SKM-1 (cell line): Measurements from ENCODE around the gene BMP2K.

ENCODE experiments used
- DNase-seq: peaks from one replicate; lab custom pipeline; 2025; ENCODE audit not compliant: unreplicated experiment; lab: John Stamatoyannopoulos, UW

The BMP2K gene

DNA sequence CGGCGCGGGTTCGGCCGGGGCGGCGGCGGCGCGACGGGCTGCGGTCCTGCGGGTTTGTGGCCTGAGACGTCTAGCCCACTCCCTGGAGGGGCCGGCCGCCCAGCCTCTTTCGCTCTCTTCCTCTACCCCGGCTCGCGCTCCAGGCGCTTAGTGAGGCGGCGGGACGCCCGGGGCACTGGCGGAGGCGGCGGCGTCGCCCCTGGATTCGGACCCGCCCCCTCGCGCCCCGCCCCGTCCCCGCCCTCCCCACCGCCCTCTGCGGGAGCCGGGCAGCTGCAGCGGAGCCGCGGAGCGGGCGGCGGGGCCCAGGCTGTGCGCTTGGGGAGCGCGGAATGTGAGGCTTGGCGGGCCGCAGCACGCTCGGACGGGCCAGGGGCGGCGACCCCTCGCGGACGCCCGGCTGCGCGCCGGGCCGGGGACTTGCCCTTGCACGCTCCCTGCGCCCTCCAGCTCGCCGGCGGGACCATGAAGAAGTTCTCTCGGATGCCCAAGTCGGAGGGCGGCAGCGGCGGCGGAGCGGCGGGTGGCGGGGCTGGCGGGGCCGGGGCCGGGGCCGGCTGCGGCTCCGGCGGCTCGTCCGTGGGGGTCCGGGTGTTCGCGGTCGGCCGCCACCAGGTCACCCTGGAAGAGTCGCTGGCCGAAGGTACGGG lies at the start of gene BMP2K:
Gene BMP2K (plus strand): TSS at position 272 of the 650 bp plus-strand sequence. CDS start 194 bp downstream, at position 466.
- peak; percentile 63 for DNase-seq

DNA sequence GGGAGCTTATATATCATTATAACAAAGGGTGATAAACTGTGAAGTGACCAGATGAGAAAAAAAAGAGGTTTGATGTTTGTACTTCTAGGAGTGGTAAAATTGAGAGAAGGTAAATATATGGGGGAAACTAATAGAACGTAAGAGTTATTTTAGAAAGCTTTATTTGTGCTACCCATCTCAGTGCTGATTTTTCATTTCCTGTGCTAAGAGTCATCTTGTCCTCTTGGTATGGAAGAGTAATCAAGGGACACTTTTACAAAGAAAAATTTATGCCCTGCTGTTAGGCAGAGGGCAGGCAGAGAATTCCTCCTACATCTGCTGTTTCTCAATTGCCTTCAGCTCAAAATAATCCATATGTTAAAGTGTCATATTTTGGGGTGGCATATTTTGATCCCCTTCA lies 49.6 kb upstream of the BMP2K start:
- no peak for DNase-seq

DNA sequence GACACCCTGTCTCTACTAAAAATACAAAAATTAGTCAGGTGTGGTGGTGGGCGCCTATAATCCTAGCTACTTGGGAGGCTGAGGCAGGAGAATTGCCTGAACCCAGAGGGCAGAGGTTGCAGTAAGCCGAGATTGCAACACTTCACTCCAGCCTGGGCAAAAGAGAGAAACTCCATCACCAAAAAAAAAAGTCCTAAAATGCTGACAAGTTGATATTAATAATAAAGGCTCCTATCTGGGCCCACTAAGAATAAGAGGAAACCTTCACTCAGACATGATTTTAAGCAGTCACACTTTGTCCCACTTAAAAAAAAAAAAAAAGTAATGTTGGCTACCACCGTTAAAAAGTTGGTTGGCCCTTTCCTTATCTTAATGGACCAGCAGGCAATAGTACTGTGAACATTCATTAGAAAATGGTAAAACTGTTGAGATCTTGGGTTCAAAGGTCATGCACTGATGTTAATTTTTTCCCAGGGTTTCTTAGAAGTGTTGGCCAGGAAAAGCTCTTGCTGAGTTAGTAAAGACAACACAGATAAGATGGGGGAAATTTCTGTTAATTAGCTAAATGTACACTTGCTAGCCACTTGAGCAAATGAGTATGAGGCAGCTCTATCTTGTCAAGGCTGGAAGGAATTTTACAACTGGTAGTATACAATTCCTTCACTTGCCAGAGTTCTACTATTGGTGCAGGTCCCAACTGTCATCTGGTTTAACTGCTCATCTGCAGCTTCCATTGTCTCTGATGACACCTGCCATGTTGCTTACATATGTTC lies 43.6 kb upstream of the BMP2K start:
- no peak for DNase-seq

DNA sequence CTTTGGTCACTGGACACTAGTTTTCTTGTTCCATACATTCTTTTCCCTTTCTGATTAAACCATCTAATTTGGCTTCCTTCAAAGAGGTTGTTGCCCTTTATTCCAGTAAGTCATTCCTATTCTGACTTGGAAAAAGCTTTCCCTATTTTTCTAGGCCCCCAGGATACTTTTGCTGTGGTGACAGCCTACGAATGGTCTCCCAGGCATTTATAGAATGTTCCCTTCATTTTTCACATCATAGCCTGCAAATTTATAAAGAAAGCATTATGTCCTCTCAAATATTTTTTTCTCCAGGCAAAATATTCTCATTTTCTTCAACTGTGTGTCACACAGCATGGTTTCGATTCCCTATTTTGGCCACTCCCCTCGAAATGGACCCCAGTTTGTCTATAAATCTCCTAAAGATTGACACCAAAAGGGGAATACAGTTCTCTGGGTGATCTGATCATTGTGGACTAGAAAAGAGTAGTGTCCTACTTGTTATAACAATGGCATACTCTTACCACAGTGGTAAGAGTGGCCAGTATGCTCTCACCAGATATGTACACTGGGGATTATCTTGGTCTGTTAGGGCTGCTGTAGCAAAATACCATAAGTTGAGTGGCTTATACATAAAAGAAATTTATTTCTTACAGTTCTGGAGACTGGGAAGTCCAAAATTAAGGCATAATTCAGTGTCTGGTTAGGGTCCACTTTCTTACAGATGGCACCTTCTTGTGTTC lies 41.5 kb upstream of the BMP2K start:
- DNase-seq: no peak

DNA sequence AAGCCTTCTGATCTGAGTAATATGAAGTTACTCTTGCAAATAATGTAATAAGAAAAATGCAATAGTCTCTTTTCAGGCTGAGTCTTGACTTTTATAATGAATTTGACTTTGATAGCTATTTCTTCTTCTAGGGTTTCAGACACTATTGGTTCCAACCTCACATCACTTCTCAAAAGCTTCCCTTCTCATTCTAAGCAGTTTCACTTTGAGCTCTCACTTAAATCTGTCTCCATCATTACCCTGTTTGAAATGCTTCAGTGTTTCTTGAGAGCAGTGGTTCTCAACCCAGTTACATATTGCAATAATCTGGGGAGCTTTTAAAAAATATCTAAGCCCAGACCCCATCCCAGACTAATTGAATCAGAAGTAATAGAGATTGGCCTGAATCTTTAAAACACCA lies 40.5 kb upstream of the BMP2K start:
- no peak for DNase-seq

DNA sequence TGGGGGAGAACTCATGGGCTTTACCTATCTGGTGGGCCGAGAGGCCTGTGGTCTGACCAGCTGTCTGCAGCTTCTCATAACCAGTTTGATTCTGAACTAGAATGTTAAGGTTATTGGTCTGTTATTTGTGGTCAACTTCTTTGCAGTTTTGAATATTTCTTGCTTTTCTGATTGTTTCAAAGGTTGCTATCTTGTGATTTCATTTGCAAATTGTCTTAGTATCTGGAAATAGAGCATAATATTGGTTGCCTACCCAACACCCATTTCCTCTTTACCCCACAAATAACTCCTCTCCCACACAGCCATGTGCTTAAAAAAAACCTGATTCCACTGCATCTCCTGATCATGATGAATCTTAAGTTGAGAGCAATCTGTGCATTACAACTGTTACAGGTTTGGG lies 39.1 kb upstream of the BMP2K start:
- DNase-seq: no peak

DNA sequence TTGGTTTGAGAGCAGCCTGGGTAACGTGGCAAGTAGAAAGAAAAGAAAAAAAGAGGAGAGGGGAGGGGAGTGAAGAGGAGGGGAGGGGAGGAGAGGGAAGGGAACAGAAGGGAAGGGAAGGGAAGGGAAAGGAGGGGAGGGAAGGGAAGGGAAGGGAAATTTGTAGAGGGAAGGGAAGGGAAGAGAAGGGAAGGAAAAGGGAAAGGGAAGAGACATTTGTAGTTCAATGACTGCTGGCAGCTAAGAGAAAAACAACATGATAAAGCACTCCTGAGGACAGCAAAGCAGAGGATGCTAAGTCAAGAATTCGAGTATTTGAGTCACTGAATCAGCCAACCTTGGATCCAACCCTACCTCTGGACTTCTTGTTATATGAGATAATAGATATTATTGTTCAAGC lies 38.2 kb upstream of the BMP2K start:
- no peak for DNase-seq

DNA sequence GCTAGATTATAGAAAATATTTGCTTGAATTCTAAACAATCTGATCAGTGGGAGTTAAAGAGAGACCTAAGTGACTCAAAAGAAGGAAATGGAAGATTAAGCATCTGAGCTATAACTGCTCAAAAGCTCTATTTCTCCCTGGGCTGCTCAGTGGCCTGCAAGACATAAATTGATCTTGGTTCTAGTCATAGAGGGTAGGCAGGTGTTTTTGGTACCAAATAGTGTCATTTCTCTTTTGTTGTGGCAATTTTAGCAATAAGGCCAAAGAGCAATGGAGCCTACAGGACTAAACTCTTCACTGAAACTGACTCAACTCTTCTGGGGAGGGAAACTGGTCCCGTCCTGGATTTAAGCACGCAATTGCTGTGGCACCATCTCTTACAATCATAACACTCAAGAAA lies 33.9 kb upstream of the BMP2K start:
- no peak for DNase-seq

DNA sequence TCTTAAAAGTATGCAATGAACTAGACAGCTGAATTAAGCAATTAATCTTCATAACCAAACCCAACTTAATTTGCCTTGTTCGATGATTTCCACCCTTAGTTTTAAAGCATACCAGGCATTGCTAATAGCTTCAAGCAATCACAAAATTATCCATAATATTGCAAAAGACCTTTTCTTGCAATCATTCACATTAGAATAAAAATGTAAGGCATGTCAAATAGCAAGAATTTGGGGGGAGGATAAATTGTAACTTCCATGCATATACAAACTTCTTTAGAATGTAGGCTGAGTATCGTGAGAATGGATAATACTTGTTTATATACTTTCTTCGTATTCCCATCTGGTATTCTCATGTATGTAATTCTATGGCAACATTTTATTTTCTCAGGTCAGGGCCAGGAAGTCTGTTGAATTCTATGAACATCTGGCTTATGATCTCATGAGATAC lies 28.7 kb upstream of the BMP2K start:
- DNase-seq: no peak

DNA sequence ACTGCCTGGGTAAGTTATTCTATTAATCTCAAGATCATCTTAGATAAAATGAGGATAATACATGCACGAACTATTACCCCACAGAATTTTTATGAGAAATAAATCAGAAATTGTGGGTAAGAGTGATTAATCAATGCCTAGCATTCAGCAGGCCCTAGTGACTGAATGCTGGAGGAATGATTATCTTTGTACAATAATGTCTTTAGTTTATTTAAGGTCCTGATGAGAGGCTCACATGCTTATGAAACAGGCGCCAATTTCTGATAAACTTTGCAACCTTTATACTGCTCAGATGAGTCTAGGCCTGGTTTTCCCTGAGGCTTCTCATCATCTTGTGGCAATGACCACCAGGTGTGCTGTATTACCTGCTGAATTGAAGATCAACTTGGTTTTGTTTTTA lies 27.8 kb upstream of the BMP2K start:
- DNase-seq: no peak

DNA sequence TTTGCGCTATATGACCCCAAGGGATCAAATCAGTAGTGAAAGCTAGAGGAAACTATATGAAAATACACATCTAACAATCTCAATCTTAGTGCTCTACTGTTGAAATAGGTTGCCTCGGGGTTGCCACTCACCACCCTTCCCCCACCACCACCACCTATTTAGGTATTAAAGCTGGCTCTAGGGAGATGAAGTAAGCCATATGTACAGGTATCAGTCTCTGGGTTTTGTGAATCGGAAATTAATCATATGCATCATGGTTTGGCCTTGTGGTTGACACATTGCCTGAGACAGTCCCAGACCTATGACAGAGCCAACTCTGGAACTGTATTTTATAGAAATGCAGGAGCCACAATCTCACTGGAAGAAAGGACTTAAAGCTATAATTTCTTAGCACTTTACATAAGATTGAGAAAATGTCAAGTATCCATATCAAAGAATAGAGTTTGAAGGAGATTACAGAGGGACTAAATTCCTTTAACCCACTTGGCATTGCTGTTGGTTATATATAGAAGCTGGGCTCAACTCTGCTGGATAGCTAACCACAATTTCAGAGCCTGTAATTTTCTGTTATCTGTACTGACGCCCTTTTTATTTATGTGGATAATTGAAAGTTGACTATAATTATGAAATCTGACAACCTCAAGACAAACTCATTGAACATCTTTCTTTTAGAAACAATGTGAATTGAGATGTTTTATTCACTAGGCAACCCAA lies 26.7 kb upstream of the BMP2K start:
- DNase-seq: no peak

DNA sequence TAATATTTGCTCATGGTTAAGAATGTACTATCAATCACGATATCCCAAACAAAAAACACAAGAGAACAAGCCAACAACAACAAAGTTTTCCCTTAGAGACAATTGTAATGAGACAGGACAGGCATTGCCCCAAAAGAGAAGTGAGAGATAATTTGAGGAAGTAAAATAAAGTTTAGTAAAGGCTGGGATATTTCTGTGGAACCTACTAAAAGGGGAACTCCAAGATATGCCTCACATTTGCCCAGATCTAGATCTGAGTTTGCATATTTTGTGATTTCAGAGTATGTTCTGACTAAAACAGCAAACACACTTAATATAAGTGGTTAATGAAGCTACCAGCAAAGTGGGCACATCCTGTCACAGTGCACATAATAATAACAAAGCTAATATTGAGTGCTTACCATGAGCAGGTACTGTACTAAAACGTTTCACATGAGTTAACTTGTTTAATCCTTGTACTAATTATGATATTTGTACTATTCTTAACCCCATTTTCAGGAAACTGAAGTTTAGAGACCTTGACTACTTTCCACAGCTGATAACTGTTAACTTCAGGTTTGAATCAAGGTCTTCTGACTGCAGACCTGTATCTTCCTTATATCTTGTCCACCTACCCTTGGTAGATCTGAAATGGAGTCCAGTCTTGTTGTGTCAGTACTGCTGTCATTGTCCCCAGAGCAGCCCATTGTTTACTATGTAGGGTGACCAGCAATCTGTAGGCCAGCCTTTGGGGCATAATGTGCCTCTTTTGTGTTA lies 26.0 kb upstream of the BMP2K start:
- peak; percentile 85 for DNase-seq

DNA sequence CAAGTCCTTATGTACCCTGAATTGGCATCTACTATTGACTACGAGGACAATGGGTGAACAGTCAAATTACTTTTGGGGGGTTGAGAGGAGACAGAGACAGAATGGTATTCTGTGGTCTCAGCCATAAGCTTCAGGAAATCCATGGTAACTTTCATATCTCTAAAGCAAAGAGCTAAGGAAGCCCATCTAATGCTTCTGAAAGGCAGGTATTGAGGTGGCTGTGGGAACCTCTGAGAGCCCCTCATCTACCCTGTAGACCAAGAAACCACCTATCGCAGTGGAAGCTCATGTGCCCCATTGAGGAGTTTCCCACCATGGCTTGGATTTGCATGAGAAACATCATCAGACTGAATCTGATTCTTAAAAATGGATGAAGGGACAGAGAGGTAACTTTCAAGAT lies 23.1 kb upstream of the BMP2K start:
- DNase-seq: no peak

DNA sequence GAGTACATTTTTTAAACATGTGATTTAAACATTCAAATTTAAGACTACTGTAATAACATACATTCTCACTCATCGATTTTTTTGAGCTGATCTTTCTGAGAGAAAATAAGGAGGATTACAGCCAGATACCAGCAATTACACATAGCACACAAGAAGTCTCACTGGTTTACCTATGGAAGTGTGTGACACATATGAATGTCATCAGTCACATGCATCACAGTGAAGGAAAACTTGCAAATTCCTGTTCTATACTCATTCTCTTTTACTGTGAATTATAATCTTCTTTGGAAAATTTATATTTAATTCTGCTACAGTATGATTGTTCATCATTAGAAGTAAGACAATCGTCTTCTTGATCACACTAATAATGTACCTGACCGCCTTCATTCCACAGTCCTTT lies 21.3 kb upstream of the BMP2K start:
- DNase-seq: no peak

DNA sequence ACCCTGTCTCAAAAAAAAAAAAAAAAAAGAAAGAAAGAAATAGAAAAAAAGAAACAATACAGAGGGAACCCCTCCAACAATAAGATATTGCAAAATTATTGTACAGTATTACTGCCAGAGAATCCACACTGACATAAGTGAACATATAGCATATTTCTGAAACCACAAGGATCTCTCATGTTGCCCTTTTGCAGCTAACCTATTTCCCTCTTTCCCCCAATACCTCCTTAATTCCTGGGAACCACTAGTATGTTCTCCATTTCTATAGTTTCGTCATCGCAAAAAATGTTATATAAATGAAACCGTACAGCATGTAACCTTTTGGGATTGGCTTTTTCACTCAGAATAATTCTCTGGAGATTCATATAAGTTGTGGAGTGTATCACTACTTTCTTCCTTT lies 20.0 kb upstream of the BMP2K start:
- DNase-seq: no peak

DNA sequence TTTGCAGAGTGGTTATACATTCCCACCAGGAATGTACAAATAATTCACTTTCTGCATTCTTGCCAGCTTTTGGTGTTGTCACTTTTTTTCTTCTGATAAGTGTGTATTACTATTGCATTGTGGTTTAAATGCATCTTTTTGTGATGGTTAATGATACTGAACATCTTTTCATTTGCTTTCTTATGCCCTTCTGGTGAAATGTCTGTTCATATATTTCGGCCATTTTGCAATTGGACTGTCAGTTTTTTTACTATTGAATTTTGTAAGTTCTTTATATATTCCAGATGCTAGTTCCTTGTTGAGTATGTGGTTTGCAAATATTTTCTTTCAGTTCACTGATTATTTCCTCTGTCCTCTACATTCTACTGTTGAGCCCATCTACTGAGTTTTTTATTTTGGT lies 19.4 kb upstream of the BMP2K start:
- DNase-seq: no peak

DNA sequence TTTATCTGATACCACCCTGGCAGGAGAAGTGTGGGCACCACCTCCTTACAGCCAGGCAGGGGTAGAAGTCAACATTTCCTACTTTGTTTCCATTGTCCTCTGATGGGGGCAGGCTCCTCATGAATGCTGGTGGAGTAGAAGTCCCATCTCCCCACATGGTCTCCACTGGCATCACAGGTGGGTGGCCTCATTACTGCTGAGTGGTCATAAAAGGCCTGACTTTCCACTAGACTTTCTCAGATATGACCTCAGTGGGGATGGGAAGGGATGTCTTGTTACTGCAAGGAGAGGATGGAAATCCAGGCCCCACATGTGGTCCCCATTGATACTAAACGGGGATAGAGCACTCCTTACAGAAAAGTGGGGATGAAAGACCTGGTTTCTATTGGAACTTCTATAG lies 18.6 kb upstream of the BMP2K start:
- no peak for DNase-seq

DNA sequence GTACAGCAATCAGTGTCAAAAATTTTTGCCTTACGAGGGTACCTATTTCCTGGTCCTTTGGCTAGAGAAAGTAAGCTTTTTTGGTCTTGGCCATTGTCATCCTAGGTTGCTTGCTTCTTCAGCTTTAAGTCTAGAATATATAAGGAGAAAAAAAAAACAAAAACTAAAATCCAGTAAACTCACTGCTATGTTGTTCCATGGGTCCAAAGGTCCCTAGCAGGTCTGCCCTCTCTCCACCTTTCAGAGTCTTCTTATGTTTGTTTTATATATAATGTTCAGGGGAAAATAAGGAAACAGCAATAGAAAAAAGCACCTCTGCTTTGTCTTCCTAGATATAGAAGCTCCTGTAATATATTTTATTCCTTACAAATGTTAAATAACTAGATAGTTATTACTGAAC lies 18.1 kb upstream of the BMP2K start:
- DNase-seq: no peak

DNA sequence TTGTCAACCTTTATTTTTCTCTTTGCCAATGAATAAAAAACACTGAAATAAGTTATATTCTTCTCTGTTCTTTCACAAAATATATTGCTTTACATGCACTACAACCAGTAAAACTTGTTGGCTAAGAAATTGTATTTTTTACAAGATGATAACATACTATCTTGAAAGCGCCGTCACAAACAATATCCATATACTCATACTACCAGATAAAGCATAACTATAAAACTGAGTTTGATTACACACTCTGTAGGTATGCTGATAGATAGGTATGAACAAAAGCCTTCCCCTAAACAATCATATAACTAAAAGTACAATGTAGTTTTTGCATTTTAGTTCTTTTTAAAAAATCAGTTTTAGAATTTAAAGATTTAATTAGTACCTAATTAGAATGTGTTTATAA lies 13.6 kb upstream of the BMP2K start:
- DNase-seq: no peak

DNA sequence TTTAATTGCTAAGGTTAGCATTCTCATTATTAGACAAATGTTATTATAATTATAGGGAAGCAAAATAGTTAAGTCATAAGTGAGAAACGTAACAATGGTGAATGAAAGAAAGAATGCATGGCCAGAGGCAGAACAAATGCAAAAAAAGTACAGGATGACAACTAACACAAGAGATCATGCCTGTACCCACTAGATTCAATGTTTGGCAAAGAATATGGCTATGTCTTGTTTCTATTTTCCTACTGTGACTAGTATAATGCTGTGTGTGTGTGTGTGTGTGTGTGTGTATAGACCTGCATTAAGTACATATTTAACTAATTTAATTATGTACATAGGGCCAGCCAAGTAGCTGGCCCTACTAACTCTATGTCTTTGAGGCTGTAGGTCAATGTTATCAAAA lies 12.9 kb upstream of the BMP2K start:
- no peak for DNase-seq
